Measurements from ENCODE around the gene GATA5.
"Not testable (repeated sequence)": the region's sequence is repeated elsewhere in the genome, so short reads cannot be mapped to it uniquely, and the experiment has no call there.

The GATA5 gene

DNA sequence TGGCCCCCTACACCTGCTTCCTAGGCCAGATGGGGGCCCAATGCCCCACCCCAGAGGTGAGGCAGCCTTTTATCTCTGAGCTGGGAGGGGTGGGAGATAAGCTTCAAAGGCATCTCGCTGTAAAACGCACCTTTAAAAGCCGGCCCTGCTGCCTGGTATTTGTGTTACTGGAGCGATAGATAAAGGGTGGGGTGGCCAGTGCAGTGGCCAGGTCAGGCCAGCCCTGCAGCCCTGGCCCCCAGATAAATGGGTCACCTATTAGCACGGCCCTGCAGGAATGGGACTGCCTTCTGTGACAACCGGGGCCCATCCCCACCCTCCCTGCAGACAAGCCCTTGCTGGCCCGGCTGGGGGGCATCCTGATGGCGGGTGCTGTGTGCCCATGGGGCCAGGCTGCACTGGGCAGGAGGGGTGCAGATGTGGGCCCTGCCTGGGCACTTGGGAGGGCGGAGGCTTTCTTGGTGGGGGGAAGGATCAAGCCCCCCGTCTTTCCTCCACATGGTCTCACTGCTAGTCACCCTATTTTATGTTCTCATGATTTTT, 45.4 kb downstream of the GATA5 start:
- no peak for DNase-seq (ENCODE audit: low read depth)

DNA sequence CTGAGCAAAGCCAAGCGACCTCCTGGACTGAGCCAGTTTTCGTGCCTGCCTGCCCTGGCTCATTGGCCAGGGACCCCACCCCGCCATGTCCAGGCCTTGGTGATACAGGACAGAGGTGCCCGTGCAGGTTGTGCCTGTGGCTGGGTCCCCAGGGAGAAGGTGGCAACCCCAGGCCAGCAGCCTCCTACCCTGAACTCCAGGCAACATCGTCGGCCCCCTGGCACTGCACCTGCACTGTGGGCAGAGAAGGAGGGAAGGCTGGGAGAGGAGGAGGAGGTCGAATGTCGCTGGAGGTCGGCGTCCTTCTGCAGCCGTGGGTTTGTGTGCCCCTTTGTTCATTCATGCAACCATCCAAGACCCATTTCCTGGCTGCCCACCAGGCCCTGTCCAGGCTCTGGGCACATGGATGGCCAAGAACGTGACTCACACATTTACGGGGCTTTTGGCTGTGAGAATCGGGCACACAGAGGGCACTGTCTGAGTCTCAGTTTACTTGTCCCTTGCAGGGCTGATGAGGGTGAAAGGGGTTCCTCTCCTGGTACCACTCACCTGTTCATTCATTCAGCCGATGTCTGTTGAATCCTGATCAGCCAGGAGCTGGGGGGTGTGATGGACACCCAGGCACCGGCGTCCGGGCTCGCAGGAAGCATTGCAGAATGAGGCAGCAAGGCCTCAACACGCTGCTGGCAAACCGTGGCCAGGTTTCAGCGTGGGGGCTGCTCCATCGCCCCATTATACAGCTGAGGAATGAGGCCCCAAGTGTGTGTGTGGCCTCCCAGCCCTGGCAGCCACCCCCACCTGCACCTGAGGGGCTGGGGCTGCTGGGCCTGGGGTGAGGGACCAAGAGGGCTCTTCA, 46.1 kb downstream of the GATA5 start:
- no peak for DNase-seq (ENCODE audit: low read depth)

DNA sequence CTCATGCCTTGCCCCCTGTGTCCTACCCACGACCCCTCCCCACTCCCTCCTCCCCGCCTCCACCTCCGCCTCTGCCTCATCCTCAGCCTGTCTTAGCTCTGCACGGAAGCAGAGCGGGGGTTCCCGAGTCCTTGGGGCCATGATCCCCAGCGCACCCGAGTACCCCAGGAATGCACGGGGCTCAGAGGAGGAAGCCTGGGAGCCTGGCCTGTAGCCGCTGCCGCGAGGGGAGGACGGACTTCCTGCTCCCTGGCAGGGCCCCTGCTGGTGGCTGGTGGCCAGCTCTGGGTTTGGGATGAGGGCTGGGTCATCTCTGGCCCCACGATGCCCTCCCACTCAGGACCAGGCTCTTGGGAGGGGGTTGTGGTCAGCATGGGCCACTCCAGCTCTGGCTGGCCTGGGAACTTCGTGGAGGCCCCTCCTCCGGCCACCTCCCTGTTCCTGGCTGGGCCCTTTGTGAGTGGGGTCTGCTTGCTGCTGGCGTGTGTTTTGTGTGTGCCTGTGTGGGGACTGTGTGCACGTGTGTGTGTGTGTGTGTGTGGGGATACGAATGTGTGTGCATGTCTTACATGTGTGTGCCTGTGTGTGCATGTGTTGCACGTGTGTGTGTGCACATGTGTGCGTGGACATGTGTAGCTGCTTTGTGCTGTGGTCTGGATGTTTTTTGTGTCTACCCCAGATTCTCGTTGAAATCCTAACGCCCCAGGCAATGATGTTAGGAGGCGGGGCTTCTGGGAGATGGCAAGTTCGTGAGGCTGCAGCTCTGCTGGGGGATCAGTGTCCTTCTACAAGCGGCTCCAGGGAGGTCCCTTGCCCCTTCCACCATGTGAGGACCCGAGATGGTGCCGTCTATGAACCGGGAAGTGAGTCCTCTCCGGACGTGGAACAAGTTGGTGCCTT, 47.1 kb downstream of the GATA5 start:
- DNase-seq (ENCODE audit: low read depth), result no peak

DNA sequence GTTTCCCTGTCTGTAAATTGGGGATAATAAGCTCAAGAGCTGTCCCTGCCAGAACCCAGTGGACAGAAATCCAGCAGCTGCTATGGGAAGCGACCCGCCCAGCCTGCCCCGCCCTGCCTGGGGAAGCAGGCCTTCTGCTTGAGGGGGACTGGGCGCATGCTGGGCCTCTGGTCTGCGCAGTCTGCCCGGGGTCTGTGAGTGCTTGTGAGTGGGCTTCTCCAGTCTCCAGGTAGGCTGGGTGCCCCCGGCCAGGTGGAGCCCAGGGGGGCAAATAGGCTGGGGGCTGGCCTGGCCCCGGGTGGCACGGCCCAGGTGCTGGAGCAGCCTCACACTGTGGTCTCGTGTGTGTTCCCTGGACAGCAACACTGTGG, 47.8 kb downstream of the GATA5 start:
- DNase-seq (ENCODE audit: low read depth), result no peak

DNA sequence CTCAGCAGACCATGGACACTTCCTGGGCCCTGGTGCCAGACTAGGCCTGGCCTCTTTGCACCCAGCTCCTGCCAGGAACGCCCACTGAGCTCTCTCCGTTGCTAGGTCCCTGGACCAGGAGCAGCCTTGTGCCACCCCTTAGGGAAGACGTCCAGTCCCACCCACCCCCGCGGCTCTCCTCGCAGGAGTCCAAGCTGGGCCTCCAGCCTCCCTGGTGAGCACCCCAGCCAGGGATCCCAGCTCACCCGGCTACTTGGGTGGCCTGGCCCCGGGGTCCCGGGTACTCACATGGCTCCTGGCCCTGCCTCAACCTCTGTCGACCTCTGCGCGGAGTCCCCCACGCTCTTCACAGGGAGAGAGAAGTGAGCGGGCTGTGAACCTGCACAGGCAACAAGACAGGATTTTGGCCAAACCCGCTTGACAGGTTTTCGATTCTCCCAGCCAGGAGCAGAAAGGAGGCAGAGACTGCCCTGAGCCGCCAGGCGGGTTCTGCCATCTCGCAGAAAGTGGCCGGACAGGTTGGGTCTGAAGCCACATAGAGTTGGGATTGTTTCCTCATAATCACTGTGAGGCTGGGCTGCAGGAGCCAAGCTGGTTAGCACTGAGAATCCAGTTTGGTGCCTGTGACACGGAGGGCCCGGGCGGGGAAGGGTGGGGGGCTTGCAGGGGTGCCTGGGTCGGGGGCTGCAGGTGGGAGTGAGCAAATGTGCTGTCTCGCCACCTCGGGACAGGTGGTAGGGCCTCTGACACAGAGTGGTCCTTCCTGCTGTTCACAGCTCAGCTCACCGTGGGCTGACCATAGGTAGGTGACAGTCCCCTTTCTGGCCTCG, 48.4 kb downstream of the GATA5 start, which contains the start of gene RBBP8NL:
TSS of gene RBBP8NL (minus strand) at position 368 of the 830 bp plus-strand sequence. CDS start 7,892 bp downstream, outside the sequence.
- no peak for DNase-seq (ENCODE audit: low read depth)

DNA sequence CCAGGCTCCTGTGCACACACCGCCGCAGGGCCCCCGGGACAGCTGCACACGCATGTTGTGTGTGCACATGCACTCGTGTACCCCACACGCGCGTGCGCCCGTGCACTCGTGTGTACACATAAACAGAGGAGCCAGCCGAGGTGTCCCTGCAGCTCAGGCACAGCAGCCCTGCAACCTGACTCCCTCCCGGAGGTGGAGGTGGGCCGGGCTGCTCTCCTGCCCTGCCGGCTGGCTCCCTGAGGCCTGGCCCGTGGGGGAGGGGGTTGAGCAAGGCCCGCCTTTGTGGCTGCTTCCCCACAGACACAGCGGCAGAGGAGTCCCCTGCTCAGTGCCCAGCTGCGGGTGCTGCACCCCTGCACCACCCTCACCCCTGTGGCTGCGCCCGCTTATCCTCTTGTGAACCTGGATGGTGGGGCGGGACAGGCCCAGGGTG, 49.1 kb downstream of the GATA5 start:
- DNase-seq (ENCODE audit: low read depth), result no peak

DNA sequence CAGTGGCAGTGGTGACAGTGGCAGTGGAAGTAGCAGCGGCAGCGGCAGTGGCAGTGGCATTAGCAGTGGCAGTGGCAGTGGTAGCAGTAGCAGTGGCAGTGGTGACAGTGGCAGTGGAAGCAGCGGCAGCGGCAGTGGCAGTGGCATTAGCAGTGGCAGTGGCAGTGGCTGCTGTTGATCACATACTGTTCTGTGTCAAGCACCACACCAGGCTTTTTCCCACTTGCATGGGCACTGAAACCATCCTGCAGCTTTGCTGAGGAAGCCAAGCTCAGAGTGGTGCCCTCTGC, 49.8 kb downstream of the GATA5 start:
- not testable (repeated sequence) for DNase-seq (ENCODE audit: low read depth)

DNA sequence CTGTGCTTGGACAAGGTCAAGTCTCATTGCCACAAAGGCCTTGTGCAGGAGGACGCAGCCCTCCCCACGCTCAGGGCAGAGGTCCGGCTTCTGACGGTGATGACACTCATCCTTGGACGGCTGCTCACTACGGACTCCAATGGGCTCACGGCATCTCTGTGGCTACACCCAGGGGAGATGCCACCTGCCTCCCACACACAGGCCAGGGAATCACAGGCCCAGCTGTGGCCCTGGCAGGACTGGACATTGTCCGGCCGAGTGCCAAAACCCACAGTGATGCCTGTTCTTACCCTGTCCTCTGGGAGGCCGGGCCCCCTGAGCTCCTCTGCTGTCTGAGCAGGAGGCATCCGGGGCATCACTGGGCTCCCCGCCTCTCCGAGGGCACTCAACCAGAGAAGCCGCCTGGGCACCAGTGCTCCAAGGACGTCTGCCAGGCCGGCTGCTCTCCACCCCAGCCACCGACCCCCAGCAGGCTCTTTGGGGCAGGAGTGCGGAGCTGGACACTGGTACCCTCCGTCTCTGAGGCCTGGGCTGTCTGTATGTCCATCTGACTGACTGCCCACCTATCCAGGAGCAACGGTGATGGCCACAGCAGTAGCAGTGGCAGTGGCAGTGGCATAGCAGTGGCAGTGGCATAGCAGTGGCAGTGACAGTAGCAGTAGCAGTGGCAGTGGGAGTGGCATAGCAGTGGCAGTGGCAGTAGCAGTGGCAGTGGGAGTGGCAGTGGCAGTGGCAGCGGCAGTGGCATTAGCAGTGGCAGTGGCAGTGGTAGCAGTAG, 50.3 kb downstream of the GATA5 start:
- no peak for DNase-seq (ENCODE audit: low read depth)

DNA sequence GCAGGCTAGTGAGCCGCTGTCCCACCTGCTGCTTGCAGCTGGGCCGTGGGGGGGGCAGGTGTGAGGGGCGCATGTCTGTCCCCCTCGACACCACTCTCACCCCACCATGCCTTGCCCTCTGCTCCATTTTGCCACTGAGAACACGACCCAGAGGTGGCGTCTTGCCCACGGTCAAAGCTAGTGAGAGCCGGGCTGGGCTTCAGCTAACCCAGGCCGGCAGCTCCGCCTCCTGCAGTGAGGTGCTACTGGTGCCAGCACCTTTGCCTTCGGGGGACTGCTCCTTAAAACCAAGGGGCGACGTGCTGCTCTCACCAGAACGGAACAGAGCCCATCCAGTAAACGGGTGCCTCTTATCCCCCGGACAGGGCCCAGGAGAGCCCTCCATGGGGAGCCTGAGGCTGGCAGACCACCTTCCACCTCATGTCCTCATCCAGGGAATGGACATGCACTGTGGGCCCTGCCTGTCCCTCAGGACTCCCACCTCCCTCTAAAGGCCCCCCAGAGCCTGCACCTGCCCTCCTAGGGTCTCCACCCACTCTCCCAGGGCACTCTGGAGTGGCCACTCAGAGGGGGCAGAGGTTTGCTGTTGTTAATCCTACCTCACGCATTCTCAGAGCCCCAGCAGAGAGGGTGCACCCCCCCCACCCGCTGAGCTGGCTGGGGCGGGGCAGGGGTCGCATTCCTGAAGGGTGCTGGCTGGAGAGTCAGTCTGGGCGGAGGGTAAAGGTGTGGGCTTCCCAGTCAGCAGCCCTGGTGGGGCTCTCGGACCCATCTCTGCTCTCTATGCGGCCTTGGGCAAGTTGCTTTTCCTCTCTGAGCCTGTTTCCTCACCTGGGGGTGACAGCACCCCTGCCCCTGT, 51.3 kb downstream of the GATA5 start:
- DNase-seq (ENCODE audit: low read depth), result no peak

DNA sequence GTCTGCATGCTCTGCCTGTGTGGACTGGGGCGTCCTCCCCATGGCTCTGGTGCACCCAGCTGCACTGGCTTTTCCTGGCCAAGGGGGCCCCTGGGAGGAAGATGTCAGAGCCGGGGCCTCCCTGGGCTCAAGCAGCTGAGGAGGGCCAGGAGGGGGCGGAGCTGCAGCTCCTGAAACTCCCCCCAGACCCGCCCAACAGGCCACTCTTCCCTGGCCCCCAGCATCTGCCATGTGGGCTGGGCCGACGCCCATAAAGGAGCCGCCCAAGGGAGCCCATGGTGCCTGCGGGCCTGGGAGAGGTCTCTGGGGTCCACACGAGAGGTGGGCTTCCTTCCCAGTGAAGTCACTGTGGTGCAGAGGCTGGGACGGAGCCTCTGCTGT, 52.5 kb downstream of the GATA5 start:
- DNase-seq (ENCODE audit: low read depth), result no peak

DNA sequence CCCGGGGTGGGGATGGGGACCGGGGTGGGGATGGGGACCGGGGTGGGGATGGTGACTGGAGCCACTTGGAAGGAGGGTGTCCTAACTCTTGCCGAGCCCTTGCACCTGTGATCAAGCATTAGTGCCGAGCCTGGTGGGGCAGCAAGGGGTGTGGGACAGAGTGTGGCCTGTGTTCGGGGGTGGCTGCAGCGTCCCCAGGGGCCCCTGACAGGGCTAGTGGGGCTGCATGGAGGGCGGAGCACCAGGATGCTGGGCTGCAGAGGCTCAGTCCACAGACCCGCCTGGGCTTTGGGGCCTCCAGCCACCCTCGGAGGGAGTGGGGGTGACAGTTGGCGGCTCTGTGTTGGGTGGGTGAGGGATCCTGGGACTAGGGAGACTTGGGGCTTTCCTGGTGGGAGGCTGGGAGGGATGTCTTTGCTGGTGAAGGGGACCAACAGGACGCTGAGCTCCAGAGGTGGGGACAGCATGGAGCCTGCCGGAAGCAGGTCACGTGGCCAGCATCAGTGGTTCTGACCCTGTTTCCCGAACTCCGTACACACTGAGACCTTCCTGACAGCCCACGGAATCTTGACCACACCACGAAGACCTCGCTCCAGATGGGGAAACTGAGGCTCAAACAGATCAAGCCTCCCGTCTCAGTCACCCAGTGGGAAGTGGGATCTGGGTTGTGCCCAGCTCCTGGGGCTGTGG, 53.0 kb downstream of the GATA5 start:
- no peak for DNase-seq (ENCODE audit: low read depth)

DNA sequence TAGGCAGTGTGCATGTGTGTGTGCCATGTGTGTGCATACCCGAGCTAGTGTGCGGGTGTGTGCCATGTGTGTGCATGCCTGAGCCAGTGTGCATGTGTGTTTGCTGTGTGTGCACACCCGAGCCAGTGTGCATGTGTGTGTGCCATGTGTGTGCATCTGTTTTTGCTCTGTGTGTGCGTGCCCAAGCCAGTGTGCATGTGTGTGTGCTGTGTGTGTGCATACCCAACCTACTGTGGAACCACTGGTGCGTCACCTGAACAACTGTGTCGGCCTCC, 54.1 kb downstream of the GATA5 start:
- no peak for DNase-seq (ENCODE audit: low read depth)

DNA sequence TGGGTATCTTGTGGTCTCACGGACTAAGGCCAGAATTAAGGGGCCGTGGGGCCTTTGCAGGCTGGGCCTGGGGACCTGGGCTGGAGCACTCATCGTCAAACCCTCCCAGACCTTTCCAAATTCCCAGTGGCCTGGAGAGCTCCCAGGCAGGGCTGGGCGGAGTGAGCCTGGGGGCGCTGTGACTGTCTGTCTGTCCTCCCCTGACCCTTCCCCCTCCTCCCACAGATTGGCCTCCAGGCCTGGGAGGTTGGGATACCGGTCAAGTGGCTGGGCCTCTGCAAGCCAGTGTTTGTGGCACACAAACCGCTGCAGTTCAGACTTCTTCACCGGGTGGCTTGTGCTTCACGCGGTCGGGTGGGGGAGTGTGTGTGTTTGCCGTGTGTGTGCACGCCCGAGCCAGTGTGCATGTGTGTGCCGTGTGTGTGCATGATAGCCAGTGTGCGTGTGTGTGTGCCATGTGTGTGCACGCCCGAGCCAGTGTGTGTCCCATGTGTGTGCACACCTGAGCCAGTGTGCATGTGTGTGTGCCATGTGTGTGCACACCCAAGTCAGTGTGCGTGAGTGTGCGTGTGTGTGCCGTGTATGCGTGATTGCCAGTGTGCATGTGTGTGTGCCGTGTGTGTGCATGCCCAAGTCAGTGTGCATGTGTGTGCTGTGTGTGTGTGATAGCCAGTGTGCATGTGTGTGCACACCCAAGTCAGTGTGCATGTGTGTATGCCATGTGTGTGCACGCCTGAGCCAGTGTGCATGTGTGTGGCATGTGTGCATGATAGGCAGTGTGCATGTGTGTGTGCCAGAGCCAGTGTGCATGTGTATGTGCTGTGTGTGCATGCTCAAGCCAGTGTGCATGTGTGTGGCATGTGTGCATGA, 54.7 kb downstream of the GATA5 start:
- DNase-seq (ENCODE audit: low read depth), result no peak

DNA sequence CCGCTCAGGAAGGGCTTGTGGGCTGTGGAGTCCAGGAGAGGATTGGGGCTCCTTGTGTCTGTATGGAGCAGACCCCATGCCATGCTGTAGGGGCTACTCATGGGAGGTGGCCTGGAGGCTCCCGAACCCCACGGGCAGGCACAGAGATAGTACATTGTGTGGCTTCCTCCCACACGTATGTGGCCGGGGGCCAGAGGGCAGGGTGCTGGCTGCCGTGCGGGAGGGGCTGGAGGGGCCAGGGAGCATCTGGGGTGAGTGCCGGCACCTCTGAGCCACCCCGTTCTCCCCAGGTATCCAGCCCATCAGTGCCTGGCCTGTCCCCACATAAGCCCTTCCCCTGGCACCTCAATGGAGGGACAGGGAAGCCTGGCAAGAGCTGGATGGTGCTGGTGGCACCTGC, 56.0 kb downstream of the GATA5 start:
- no peak for DNase-seq (ENCODE audit: low read depth)

DNA sequence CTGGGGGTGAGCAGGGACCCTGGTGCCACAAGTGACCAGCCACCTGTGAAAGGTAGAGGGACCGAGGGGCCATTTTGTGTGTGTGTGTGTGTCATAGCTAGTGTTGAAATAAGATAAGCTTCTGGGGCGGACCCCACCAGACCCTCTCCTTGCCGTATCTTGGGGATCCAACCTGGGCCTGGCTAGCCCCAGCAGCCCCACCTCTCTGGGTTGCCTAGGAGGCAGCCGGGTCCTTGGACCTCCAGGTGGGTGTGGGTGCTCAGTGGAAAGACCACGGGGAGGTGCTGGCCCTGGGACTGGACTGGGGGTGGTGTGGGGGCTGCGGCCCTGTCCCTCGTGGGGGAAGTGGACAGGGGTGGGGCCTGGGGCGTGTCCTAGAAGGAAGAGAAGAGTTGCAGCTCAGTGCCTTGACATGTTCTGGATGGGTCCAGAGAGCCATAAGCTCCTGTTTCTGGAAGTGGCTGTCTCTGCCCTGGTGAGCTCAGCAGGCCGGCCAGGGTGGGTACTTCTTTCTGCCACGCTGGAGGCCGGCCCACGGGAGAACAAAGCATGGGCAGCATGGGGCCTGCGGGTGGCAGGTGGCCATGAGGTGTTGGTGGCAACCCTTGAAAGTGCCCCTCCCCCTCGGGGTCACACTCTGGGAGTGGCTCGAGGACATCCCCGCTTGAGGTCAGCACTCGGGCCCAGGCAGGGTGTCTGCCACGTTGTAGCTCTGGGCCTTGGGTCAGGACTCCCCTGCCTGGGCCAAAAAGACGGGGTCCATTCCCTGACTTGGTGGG, 56.9 kb downstream of the GATA5 start:
- no peak for DNase-seq (ENCODE audit: low read depth)

DNA sequence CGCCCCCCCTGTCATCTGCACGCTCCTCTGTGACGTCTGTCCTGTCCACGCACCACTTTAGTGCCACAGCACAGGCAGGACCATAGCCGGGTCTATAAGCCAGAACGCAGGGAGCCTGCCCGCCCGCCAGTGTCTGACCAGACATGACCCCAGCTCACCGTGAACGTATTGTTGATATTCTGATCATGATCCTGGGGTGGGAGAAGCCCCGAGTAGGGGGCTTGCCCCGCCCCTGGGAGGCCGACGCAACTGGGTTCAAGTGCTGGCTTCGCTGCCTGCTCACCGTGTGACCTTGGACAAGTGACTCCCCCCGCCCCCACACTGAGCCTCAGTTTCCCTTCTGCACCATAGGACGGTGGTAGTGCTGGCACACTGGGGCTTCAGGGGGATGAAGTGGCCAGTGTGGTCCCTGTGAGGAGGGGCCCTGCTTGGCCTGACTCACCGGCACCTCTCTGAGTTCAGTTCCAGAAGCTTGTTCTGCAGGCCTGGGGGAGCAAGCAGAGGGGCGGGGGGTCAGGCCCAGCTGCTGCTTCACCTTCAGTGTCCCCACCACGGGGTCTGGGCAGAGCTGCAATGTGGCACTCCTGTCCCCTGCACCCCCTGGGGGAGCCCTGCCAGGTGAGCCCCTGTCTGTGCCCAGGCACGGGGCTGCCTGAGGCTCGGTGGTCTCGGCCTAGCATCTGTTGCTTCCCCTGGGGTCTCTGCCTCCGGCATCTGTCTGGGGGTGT, 57.6 kb downstream of the GATA5 start:
- no peak for DNase-seq (ENCODE audit: low read depth)

Measured in activated gamma-delta T cell treated with anti-CD3 and anti-CD28 coated beads, Interleukin-2, amount 50 U/mL, for 16 hours (primary cell).